ENCODE measurements around the gene MED27.

The MED27 gene

DNA sequence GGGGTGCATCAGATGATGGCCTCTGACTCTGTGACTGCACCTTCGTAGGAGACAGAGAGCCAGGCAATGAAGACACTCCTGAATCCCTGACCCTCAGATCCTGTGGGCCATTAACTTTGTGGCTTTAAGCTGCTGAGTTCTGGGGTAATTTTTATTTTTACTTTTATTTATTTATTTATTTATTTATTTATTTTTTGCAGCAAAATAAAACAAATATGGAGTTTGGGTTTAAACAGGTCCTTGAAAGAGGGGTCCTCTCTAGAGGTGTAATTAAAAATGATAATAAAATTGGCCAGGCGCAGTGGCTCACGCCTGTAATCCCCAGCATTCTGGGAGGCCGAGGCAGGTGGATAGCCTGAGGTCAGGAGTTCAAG lies 234.9 kb downstream of the MED27 start:
- FAIRE-seq, result no peak
- DNase-seq (ENCODE audit: extremely low spot score, insufficient read length, low read depth), result no peak

DNA sequence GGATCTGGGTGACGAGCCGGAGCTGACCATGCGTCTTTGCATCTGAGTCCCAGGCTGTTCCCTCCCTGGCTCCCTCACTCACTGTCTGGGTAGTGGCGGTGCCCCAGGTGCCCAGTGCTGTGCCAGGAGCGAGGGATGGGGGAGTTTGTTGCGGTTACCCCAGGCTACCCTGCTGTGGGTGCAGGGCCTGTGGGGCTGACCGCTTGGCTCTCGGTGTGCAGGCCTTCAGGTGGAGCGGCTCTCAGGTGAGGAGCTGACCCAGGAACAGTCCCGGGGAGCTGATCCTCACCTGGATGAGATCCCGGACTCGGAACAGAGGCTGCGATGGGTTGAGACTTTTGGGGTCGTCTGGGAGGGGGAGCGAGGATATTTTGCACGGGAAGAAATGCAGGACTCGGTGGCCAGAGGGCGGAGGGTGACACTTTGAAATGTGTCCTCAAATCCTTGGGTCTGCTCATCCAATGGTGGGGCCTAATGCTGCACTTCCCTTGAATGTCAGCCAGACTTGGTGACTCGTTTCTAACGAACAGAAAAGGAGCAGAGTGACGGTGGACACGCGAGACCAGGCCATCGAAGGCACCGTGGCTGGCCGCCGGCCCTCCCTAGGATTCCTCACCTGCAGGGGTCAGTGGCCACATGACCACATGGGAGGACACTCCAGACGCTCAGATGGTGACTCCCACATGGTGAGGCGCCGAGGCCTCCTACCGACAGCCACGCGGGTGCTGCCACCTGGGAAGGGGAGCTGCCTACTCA lies 235.5 kb downstream of the MED27 start:
- DNase-seq (ENCODE audit: extremely low spot score, insufficient read length, low read depth) (no peak), FAIRE-seq (no peak)

DNA sequence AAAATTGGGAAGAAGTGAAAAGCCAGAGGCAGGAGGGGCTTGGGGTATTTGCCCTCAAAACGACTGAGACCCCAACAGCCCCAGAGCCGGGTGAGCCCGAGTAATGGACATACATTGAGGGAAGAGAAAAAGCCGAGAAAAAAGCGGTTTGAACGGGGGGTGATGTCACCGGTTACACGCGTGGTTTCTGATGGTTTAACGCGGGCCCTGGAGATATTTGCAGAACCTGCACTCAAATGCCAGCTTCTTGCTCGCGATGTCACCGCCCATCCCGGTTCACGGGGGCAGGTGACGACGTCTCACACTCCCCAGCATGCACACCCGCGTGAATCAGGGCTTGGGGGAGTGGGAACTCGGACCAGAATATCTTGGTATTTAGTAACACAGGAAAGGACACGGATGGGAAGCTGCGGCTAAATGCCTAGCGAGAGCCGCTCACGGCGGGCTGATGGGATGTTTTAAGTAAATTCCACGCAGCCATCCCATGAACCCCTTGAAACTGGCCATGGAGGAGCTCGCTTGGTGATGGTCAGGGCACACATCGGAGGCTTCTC lies 237.8 kb downstream of the MED27 start:
- no peak for FAIRE-seq

DNA sequence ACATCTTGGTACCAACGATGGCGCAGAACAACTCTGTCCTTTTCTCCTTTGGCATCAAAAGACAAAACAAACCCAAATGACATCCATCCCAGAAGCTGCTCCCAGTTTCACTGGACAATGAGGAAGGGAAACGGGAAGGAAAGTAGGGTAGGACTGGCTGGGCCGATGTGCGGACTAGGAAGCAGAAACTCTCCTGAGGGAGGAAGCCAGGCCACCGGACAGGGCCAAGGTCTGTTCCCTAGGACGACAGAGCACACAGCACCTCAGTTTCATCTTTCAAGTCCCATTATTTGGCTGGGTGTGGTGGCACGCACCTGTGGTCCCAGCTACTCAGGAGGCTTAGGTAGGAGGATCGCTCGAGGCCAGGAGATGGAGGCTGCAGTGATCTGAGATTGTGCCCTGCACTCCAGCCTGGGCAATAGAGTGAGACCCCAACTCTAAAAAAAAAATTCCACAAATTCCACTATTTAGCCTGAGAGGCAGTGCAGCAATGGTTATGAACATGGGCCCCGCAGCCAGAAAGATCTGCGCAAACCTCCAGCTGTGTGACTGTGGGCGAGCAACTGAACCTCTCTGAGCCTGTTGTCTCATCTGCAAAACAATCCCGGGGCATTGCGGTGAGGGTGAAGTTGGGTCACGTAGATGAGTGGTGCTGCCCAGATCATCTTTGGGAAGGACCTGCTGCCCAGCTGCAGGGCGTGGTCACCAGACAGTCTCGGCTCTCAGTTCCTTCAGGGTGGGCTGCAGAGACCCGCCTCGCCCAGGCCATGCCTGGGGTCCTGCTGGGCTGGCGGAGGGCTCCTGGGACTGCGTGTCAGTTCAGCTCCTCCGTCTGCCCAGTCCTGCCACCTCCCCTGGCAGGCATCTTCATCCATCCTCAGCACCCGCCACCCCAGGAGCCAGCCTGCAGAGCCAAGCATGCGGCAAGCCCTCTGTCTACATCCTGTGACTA lies 238.6 kb downstream of the MED27 start:
- FAIRE-seq (no peak), DNase-seq (ENCODE audit: extremely low spot score, insufficient read length, low read depth) (no peak)

More for the DNA sequence above, 237.8 kb downstream of the MED27 start:
- DNase-seq (ENCODE audit: extremely low spot score, insufficient read length, low read depth), result no peak

DNA sequence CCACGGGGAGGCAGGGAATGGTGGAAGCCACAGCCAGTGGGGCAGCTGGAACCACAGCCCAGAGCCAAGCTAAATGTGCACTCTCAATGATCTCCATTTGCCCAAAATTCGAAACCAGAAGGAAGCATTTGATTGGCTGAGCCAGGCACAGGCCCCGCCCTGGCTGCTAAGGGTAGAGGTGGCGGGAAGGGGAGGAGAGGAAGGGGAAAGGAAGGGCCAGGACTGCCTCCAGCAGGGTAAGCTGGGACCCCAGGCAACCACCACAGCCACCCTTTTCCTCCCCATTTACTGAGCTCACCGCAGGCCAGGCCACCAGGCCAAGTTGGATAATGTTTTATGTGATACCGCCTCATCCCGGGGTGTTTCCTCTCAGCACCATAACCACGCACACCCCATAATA lies 239.4 kb downstream of the MED27 start:
- FAIRE-seq, result no peak
- DNase-seq (ENCODE audit: extremely low spot score, insufficient read length, low read depth), result no peak

DNA sequence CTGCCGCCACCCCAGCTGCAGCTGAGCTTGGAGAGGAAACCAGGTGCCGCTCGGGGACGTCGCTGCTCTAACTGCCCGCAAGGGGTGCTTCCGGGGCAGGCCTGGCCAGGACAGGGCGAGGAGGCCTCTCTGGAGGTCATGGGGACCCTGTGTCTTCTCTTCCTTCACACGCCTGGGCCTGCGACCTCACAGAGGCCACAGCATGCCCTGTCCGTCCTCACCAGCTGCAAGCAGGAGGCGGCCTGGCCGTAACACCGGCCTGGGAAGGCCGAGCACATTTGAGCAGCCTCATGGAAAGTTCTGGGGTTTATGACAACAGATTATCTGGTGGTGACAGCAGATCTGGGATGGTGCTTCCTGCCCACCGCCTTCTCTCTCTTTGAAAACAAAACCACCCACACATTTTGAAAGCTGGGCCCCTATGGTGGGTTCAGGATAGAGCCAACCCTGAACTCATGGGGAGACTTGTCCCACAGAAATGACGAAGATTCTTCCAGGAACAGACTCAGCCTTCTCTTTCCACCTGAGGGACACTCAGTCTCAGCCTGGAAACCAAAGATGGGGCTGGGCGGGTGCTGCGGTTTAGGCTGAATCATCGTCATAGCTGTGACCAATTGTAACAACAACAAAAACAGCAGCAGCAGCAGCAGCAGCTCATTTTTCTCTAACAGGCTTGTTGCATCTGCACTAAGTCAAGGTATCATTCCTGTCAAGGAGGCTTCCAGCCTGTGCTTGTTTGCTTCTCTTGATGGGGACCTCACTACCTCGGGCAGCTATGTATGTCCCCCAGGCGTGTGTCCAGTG lies 240.2 kb downstream of the MED27 start:
- DNase-seq (ENCODE audit: extremely low spot score, insufficient read length, low read depth) (no peak), FAIRE-seq (no peak)

DNA sequence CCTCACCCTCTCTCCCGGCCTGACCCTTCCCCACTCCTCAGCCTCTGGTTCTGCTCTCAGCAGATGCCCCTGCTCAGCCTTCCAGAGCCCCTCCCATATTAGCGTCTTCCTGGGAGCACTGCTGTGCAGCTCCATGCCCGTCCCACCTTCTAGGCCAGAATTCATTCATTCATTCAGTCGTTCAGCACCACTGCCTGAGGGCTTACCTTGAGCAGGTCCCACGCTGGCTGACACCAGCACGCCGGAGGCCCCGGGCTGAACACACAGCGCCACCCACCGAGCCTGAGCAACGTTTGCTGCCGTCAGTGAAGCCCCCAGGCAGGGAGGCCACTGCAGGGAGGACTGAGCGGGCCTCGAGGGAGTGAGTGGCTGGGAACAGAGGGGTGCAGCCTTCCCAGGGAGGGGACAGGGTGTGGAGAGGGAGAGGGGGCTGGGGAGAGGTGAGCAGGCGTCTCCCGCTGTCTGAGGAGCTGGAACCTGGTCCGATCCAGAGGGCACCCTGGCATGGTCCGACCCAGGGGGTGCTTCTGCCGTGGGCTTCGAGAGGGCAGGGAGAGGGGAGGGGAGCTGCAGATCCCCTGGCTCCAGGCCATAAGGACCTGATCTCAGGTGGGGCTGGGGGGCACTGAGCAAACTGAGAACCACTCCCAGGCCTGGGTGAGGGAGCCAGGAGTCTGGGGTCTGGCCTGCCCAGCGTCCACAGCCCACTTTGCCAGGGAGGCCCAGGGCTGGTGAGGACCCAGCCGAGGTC lies 241.0 kb downstream of the MED27 start:
- DNase-seq (ENCODE audit: extremely low spot score, insufficient read length, low read depth) (no peak), FAIRE-seq (no peak)

DNA sequence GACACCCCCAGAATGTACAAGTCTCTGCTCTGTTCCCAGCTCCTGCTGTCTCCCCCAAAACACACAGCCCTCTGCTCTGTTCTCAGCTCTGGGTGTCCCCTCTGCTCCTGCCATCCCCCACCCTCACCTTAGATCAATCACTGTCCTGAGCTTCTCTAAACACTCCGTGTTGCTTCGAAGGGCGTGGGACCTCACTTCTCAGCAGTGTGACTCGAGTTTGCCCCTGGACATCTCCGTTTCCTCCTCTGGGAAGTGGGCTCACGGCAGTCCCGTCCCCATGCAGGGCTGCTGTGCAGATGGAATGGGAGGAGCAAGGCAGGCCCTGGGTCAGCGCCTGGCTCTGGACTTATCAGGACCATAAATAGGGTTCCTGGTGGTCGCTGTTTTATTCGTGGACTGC lies 241.8 kb downstream of the MED27 start:
- DNase-seq (ENCODE audit: extremely low spot score, insufficient read length, low read depth) (no peak), FAIRE-seq (no peak)

DNA sequence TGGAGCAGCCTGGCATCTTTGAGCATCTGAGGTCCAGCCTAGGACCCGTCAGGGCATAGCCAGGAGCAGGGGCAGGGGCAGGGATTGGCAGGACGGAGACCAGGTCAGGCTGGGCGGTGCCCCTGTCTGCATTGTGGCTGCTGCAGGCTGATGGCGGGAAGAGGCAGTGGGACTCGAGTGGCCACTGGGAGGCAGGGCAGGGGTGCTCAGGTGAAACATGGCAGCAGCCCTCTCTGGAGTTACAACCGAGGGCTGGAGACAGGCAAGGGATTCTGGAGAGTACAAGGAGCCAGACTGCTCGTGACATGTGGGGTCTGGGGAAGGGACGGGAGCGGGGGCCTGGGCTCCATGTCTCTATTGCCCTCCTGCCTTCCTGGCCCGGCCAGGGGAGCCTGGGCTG lies 242.4 kb downstream of the MED27 start:
- FAIRE-seq, result no peak
- no peak for DNase-seq (ENCODE audit: extremely low spot score, insufficient read length, low read depth)

DNA sequence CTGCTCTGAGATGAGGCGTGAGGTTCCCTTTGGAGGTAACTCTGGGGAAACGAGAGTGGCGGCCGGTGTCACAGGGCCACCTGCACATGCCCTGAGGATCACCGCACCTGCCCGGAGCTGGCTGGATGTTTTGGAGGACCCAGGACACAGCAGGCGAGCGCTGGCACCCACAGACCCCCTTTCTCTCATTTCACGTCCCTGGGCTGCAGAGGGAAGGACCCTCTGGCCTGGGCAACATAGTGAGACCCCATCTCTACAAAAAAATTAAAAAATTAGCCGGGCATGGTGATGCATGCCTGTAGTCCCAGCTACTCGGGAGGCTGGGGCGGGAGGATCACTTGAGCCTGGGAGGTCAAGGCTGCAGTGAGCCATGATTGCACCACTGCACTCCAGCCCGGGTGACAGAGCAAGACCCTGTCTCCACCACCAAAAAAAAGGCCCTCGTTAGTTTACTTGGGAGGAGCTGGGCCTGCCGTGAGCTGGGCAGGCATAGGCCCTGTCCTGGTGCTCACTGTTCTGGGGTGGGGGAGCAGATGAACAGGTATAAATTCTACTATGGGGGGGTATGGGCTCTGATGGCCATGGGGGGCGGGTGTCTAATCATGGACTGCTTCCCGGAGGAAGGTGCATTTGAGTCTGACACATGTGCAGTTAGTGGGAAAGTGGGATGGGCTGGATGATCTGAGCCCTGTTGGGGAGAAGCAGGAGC lies 242.9 kb downstream of the MED27 start:
- DNase-seq (ENCODE audit: extremely low spot score, insufficient read length, low read depth) (no peak), FAIRE-seq (no peak)

DNA sequence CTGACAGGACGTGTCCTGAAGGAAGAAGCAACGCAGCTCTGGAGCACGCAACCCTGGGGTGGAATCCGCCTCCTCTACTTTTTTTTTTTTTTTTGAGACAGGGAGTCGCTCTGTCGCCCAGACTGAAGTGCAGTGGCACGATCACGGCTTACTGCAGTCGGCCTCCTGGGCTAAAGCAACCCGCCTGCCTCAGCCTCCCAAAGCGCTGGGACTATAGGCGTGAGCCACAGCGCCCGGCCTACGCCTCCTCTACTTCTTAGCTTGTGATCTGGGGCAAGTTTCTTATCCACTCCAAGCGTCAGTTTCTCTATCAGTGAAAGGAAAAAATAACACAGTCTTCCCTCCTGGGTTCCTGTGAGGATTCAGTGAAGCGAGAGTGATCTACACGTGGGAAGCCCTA lies 243.6 kb downstream of the MED27 start:
- DNase-seq (ENCODE audit: extremely low spot score, insufficient read length, low read depth) (no peak), FAIRE-seq (no peak)

DNA sequence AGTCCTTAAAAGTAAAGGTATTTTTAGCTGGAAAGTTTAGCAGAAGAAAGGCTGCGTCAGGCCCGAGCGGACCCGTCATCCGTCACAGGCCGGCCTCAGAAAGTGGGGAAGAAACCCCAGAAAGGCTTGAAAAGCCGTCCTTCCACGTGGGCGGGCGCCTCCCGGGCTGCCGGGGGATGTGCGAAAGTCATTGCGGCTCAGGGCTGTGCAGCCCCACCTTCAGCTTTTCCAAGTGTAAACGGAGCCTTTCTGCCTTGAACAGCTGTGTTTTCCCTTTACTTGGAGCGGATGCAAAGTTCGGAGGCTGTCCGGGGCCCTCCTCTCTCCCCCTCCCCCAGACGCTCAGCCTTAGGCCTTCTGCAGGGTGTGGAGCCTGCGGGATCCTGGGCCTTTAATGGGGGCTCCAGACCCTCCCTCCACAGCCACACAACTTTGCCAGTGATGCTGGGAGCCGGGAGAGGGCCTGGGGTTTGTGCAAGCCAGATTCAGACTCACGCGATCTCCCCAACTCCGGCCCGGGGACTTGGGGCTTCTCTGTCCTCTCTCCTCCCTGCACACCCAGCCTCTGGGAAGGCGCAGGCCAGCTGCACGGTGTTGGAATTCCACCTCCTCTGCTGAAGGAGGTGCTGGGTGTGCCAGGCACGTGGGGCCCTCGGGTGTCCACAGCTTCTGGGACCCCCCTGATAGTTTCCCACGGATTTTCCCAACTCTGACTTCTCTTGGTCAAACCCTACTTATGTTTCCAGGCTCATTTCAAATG lies 244.3 kb downstream of the MED27 start:
- FAIRE-seq, result no peak

DNA sequence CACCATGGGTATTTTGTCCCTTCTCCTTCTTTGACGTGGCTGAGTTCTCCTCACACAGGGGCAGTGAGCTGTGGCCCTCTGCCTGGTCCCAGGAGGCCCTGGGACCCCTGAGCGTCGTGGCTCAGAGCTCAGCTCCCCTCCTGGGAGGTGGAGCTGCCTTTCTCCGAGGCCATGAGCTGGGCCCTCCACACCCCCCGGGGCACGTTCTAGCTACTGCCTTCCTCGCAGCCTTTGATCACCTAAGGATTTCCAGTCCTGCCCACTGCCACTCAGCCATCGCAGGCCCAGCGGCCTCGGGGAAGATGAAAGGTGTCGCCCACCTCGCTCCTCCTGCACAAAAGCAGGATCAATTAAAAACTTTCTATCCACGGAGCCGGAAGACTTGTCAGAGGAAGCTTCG lies 244.9 kb downstream of the MED27 start:
- FAIRE-seq, result no peak
- DNase-seq (ENCODE audit: extremely low spot score, insufficient read length, low read depth), result no peak

More for the DNA sequence above, 244.3 kb downstream of the MED27 start:
- no peak for DNase-seq (ENCODE audit: extremely low spot score, insufficient read length, low read depth)

DNA sequence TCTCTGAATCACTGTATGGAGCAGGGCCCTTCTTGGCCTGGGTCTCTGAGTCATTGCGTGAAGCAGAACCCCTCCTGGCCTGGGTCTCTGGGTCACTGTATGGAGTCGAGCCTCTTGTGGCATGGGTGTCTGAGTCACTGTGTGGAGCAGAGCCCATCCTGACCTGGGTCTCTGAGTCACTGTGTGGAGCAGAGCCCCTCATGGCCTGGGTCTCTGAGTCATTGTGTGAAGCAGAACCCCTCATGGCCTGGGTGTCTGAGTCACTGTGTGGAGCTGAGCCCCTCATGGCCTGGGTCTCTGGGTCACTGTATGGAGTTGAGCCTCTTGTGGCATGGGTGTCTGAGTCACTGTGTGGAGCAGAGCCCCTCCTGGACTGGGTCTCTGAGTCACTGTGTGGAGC lies 245.8 kb downstream of the MED27 start:
- DNase-seq (ENCODE audit: extremely low spot score, insufficient read length, low read depth) (no peak), FAIRE-seq (no peak)

DNA sequence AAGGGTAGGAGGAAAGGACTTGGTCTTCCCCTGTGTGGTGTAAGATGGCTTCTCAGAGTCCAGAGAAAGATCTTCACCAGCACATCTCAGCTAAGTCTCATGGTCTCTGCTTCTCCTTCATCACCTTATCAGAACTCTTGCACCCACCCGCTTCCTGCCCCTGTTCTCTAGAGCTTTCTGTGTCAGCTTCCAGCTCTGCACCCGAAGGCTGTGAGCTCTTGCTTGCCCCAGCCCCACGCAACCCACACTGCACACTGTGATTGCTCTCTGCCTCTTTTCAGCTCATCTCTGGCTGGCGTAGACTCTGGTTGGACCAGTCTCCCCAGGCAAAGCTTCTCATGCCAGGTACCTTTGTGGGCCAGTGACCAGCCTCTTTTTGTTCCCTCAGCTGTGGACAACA lies 246.6 kb downstream of the MED27 start:
- DNase-seq (ENCODE audit: extremely low spot score, insufficient read length, low read depth) (no peak), FAIRE-seq (no peak)

DNA sequence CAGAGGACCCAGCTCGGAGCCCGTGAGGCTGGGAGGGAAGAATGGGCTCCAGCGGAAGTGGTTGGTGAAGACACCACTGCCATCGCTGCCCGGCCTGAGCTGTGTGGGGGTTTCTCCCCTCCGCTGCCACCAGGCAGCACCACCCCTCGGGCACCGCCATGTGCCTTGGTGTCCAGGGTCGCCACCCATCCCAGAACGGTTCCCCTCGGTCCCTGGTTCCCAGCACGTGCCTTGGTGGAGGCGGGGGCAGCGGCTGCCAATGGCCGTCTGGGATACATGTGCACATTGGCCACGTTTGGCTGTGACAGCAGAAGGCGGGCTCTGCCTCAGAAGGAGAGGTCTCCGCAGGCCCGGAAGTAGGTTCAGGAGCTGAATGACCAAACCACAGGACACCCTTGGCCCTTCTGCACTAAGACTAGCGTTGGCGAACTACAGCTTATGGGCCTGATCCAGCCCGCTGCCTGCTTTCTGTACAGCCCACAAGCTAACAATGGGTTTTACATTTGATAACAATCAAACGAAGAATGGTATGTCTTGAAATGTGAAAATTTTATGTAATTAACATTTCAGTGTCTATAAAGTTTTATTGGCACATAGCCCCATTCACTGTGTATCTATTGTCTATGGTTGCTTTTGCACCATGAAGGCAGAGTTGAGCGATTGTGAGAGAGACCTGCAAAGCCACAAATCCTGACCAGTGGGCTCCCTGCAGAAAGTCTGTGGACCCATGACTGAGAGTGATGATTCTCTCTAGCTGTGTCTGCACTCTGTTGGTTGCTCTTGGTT lies 248.1 kb downstream of the MED27 start:
- no peak for DNase-seq (ENCODE audit: extremely low spot score, insufficient read length, low read depth)

DNA sequence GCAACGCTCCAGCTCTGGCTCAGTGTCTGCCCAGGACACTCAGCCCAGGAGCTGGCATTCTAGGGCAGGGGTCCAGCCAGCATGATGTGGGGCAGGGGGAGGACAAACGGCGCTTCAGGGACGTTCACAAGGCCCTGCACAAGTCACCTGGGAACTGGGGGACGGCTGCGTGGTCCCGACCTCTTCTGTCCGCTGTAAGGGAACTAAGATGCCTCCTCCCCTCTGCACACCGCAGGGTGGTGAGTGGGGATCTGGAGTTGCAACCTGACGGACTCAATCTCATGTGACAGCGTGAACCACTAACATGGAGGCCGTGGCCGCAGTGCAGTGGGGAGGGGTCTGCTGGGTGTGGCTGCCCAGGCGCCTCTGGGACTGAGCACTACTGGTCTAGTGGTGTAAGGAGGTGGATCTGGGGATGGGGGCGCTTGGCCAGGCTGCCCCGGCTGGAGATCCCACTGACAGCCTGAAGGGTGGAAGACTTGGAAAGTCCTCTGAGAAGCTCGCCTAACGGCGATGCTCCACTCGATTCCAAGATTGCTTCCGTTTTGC lies 251.8 kb downstream of the MED27 start:
- FAIRE-seq (no peak), DNase-seq (ENCODE audit: extremely low spot score, insufficient read length, low read depth) (no peak)

More for the DNA sequence above, 248.1 kb downstream of the MED27 start:
- no peak for FAIRE-seq
